Progenitor cell of endocrine pancreas (in vitro differentiated cells): ENCODE results near the gene UPF2. TPM values are rescaled to one million over a fixed set of nuclear protein-coding genes. Genes with fewer than 3 reads are reported as not detected.

Experiments
- DNase-seq: peaks from one replicate; pipeline ENCODE4 v3.0.0; 2021; ENCODE audit warnings: low spot score; ENCODE audit not compliant: unreplicated experiment
- H3K27ac Mint-ChIP-seq: 2 replicates; pipeline ENCODE4 v1.8.0; 2021; ENCODE audit warnings: mild to moderate bottlenecking, moderate library complexity, mixed read lengths
- H3K27me3 Mint-ChIP-seq: 2 replicates; pipeline ENCODE4 v1.8.0; 2021; ENCODE audit warnings: mixed read lengths
- H3K36me3 Mint-ChIP-seq: 2 replicates; pipeline ENCODE4 v1.8.0; 2022; ENCODE audit warnings: mixed read lengths; ENCODE audit not compliant: insufficient read depth
- H3K4me1 Mint-ChIP-seq: 2 replicates; pipeline ENCODE4 v1.8.0; 2021; ENCODE audit warnings: low read depth, mixed read lengths
- H3K4me3 Mint-ChIP-seq: 2 replicates; pipeline ENCODE4 v1.8.0; 2021; ENCODE audit warnings: low read depth, mild to moderate bottlenecking, moderate library complexity, mixed read lengths
- H3K9me3 Mint-ChIP-seq: 2 replicates; pipeline ENCODE4 v1.8.0; 2021; ENCODE audit warnings: low read depth, mixed read lengths
- CTCF ChIP-seq: fragments of 200-600 bp; sonication (generic); IDR thresholded peaks from one replicate; pipeline ENCODE4 v1.5.0; 2021; ENCODE audit warnings: antibody characterized with exemption, mild to moderate bottlenecking; ENCODE audit not compliant: unreplicated experiment
- total RNA-seq: library from RNA; stranded (reverse); gene quantifications from 2 replicates; pipeline ENCODE4 v1.2.1, GENCODE V29; 2021

Gene UPF2
- total RNA-seq, 1 donor from 2014 or later: 31.0 TPM

- no peak for DNase-seq
- Mint-ChIP-seq H3K36me3 (no peaks in the 10 kb centered on the region), H3K4me3 (no peak overlapping the region), H3K27me3 (no peaks in the 10 kb centered on the region), H3K27ac (no peak overlapping the region), H3K9me3 (no peaks in the 10 kb centered on the region), H3K4me1 (peaks cover 2% of the 10 kb centered on the region)
- TF ChIP-seq CTCF: no peak
These were observed 157.0 kb downstream of the UPF2 start for GRCh38 chr10:11885437-11886137.

- no peaks in the 10 kb centered on the region for H3K27me3 Mint-ChIP-seq
- H3K9me3 Mint-ChIP-seq: no peaks in the 10 kb centered on the region
- TF ChIP-seq CTCF: no peak
These were observed 157.7 kb downstream of the UPF2 start for GRCh38 chr10:11884706-11885423.

GRCh38 chr10:11882646-11883375 is 159.8 kb downstream of the UPF2 start:
- no peak for TF ChIP-seq CTCF
- H3K4me1 Mint-ChIP-seq: peaks cover 2% of the 10 kb centered on the region

More at GRCh38 chr10:11884706-11885423, 157.7 kb downstream of the UPF2 start:
- peaks cover 2% of the 10 kb centered on the region for H3K4me1 Mint-ChIP-seq
- no peak for DNase-seq
- H3K36me3 Mint-ChIP-seq: no peaks in the 10 kb centered on the region
- H3K4me3 Mint-ChIP-seq: no peak overlapping the region
- no peak overlapping the region for H3K27ac Mint-ChIP-seq

GRCh38 chr10:11881477-11882417 is 160.9 kb downstream of the UPF2 start:
- Mint-ChIP-seq H3K36me3 (no peaks in the 10 kb centered on the region), H3K4me1 (peaks cover 5% of the 10 kb centered on the region), H3K9me3 (no peaks in the 10 kb centered on the region), H3K27ac (peak overlapping the region; percentile 85), H3K4me3 (no peak overlapping the region), H3K27me3 (no peaks in the 10 kb centered on the region)
- no peak for DNase-seq
- peak; percentile 41 for TF ChIP-seq CTCF

More at GRCh38 chr10:11882646-11883375, 159.8 kb downstream of the UPF2 start:
- H3K4me3 Mint-ChIP-seq: no peak overlapping the region
- no peaks in the 10 kb centered on the region for H3K9me3 Mint-ChIP-seq
- no peak overlapping the region for H3K27ac Mint-ChIP-seq
- no peak for DNase-seq
- H3K36me3 Mint-ChIP-seq: no peaks in the 10 kb centered on the region
- no peaks in the 10 kb centered on the region for H3K27me3 Mint-ChIP-seq
